IPS DF 6.9 (cell line): ENCODE results near the gene THRAP3.
"Not testable (repeated sequence)": the region's sequence is repeated elsewhere in the genome, so short reads cannot be mapped to it uniquely, and the experiment has no call there.

Source experiments
- DNase-seq: peaks from one replicate; pipeline ENCODE4 v3.0.0-alpha.2; 2013; ENCODE audit warnings: low read depth, low spot score
- H3K27ac ChIP-seq: one replicate; pipeline ENCODE4 v1.5.1; 2013; ENCODE audit warnings: low read length, control low read depth
- H3K27me3 ChIP-seq: 2 replicates; pipeline ENCODE4 v1.6.1; 2013; ENCODE audit warnings: mild to moderate bottlenecking, low read length; ENCODE audit not compliant: control insufficient read depth, insufficient read depth
- H3K36me3 ChIP-seq: 2 replicates; pipeline ENCODE4 v1.6.1; 2013; ENCODE audit warnings: low read length; ENCODE audit not compliant: control insufficient read depth, insufficient read depth
- H3K4me1 ChIP-seq: 2 replicates; pipeline ENCODE4 v1.6.1; 2013; ENCODE audit warnings: low read length; ENCODE audit not compliant: control insufficient read depth, insufficient read depth
- H3K4me3 ChIP-seq: 2 replicates; pipeline ENCODE4 v1.5.1; 2013; ENCODE audit warnings: mild to moderate bottlenecking, low read length
- H3K9me3 ChIP-seq: 2 replicates; pipeline ENCODE4 v1.6.1; 2013; ENCODE audit warnings: low read length, inconsistent platforms; ENCODE audit not compliant: control insufficient read depth, insufficient read depth
- WGBS: extraction: QIAGEN DNeasy Blood & Tissue Kit; methylation state at CpG from one replicate; pipeline ENCODE4 v1.1.7; 2013; ENCODE audit warnings: mixed read lengths, missing lambda C conversion rate; ENCODE audit not compliant: insufficient read length, insufficient coverage; 5-methylcytosine and 5-hydroxymethylcytosine counted together

Gene THRAP3

GRCh38 chr1:36251794-36252481 is 27.7 kb downstream of the THRAP3 start:
- Histone ChIP-seq H3K27me3 (no peaks in the 10 kb centered on the region), H3K4me1 (no peaks in the 10 kb centered on the region; the same call in 1 of the 2 replicates), H3K27ac (no peak overlapping the region), H3K9me3 (no peaks in the 10 kb centered on the region), H3K4me3 (no peak overlapping the region), H3K36me3 (no peaks in the 10 kb centered on the region)
- no peak for DNase-seq
- no CpG with 5 or more reads among the region's 9 CpGs for WGBS

DNA sequence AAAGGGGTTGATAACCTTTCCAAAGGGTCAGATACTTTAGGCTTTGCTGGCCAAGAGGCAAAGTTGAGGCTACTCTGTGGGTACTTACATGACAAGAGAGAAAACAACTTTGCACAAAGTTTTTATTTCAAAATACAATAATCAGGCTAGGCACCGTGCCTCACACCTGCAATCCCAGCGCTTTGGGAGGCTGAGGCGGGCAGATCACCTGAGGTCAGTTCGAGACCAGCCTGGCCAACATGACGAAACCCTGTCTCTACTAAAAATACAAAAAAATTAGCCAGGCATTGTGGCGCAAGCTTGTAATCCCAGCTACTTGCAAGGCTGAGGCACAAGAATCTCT is 28.2 kb downstream of the THRAP3 start:
- not testable (repeated sequence) for DNase-seq, H3K9me3 ChIP-seq, H3K4me1 ChIP-seq, H3K4me3 ChIP-seq, H3K27me3 ChIP-seq, H3K36me3 ChIP-seq, H3K27ac ChIP-seq
- no CpG with 5 or more reads among the region's 6 CpGs for WGBS

- no peak for DNase-seq
- whole genome bisulfite sequencing = no CpG with 5 or more reads among the region's 5 CpGs
- Histone ChIP-seq H3K9me3 (no peaks in the 10 kb centered on the region), H3K27ac (no peak overlapping the region), H3K27me3 (no peaks in the 10 kb centered on the region), H3K4me1 (no peaks in the 10 kb centered on the region; the same call in 1 of the 2 replicates), H3K36me3 (no peaks in the 10 kb centered on the region), H3K4me3 (no peak overlapping the region)
These were observed 29.1 kb downstream of the THRAP3 start for GRCh38 chr1:36253161-36253862.

GRCh38 chr1:36256558-36257374 is 32.5 kb downstream of the THRAP3 start:
- H3K27ac ChIP-seq = no peak overlapping the region
- H3K27me3 ChIP-seq = no peaks in the 10 kb centered on the region
- no CpG with 5 or more reads among the region's 15 CpGs for WGBS
- no peaks in the 10 kb centered on the region for H3K9me3 ChIP-seq
- H3K4me3 ChIP-seq = no peak overlapping the region
- no peaks in the 10 kb centered on the region for H3K36me3 ChIP-seq
- DNase-seq = no peak
- H3K4me1 ChIP-seq = no peaks in the 10 kb centered on the region

DNA sequence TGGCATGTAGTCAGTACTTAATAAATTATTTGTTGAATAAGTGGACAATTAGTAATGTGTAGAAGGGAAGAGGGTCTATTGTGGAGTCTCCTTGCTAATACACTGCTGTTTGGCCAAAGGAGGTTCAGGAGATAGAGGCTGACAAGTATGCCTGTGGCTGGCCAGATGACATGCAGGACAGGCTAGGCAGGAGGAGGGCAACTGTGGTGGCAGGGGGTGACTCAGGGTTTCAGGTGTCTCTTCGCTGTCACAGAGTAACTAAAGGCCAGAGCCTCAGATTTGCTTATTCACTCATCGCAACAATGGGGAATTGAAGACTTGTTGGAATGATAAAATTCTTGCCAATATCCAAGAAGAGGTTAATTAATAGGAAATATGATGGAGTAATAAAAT is 33.1 kb downstream of the THRAP3 start:
- DNase-seq = no peak
- no peaks in the 10 kb centered on the region for H3K27me3 ChIP-seq
- no peaks in the 10 kb centered on the region for H3K36me3 ChIP-seq
- WGBS = no CpG with 5 or more reads among the region's 2 CpGs
- H3K4me3 ChIP-seq = no peak overlapping the region
- no peaks in the 10 kb centered on the region for H3K4me1 ChIP-seq
- no peak overlapping the region for H3K27ac ChIP-seq
- H3K9me3 ChIP-seq = no peaks in the 10 kb centered on the region

DNA sequence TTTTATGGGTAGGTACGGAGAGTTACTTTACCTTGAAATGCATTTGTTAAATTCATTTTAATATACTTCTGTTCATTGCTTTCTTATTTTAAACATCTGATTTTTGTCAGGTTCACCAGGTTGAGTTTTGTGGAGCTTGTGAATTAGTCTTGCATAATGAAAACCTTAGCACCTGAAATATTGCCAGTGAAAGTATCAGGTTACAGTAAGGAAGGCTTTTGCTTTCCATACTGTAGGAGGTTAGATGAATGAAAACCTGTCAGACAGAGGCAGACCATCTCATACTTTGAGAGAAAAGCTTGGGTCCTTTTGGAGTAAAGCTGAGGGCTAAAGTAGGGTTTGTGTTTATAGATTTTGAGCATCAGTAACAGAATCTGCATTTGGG is 34.7 kb downstream of the THRAP3 start:
- Histone ChIP-seq H3K4me1 (no peaks in the 10 kb centered on the region), H3K4me3 (no peak overlapping the region), H3K27me3 (no peaks in the 10 kb centered on the region), H3K27ac (no peak overlapping the region), H3K9me3 (no peaks in the 10 kb centered on the region), H3K36me3 (peaks cover 3% of the 10 kb centered on the region; the same call in 1 of the 2 replicates)
- DNase-seq = no peak
- WGBS = no CpG with 5 or more reads among the region's 1 CpG

DNA sequence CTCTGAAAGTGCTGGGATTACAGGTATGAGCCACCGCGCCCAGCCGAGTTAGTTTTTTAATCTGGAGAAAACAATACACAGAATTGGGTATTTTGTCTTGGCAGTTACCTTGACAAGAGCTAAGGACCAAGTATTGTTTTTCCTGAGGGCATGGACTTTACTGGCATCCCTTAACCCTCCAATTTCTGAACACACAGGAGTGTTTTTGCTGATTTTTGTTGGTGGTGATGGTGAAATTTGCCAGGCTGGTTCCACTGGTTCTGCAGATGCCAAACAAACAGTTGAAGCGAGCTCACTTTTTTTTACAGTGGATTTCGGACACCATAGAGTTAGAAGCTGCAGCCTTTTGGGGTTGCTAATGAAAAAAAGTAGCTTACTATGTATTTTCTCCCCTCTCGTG is 44.7 kb downstream of the THRAP3 start:
- no CpG with 5 or more reads among the region's 6 CpGs for WGBS
- Histone ChIP-seq H3K27me3 (no peaks in the 10 kb centered on the region), H3K9me3 (no peaks in the 10 kb centered on the region), H3K4me3 (no peak overlapping the region), H3K36me3 (peaks cover 3% of the 10 kb centered on the region; the same call in 1 of the 2 replicates), H3K4me1 (no peaks in the 10 kb centered on the region), H3K27ac (no peak overlapping the region)
- no peak for DNase-seq

GRCh38 chr1:36269408-36269838 is 45.2 kb downstream of the THRAP3 start:
- Histone ChIP-seq H3K36me3 (peaks cover 3% of the 10 kb centered on the region; the same call in 1 of the 2 replicates), H3K27ac (no peak overlapping the region)
- no peak for DNase-seq

DNA sequence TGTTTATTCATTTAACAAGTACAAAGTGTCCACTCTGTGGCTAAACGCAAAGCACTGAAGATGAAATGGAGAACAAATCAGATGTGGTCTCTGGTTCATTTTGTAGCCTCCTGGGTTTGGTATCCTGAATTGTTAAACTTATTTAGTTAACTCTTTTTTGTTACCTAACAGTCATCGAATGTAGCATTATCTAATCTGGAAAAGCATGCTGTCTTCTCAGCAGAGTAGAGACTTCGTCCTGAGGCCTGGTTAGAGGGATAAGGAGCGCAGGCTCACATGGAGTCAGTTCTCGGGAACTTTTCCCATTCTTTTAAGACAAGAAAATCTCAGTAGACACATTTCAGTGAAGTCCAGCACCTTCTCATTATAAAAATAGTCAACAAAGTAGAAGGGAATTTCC is 48.8 kb downstream of the THRAP3 start:
- Histone ChIP-seq H3K27me3 (no peaks in the 10 kb centered on the region), H3K27ac (no peak overlapping the region), H3K4me3 (no peak overlapping the region), H3K36me3 (peaks cover 3% of the 10 kb centered on the region; the same call in 1 of the 2 replicates), H3K4me1 (no peaks in the 10 kb centered on the region), H3K9me3 (no peaks in the 10 kb centered on the region)
- no peak for DNase-seq
- no CpG with 5 or more reads among the region's 5 CpGs for WGBS

More at GRCh38 chr1:36269408-36269838, 45.2 kb downstream of the THRAP3 start:
- no peaks in the 10 kb centered on the region for H3K27me3 ChIP-seq
- no peaks in the 10 kb centered on the region for H3K4me1 ChIP-seq
- no peak overlapping the region for H3K4me3 ChIP-seq
- WGBS = no CpG with 5 or more reads among the region's 2 CpGs
- H3K9me3 ChIP-seq = no peaks in the 10 kb centered on the region

DNA sequence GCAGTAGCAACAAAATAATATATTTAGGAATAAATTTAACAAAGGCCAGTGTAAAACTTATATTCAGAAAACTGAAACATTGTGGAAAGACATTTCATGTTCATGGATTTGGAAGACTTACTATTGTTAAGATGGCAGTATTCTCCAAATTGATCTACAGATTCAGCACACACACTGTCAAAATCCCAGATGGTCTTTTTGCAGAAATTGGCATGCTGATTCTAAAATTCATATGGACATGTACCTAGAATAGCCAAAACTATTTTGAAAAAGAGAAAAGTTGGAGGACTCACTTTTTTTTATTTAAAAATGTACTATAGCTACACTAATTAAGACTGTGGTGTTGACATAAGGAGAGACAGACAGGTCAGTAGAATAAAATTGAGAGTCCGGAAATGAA is 50.0 kb downstream of the THRAP3 start:
- no peak for DNase-seq
- Histone ChIP-seq H3K27me3 (no peaks in the 10 kb centered on the region), H3K27ac (no peak overlapping the region), H3K4me3 (no peak overlapping the region), H3K9me3 (no peaks in the 10 kb centered on the region), H3K4me1 (no peaks in the 10 kb centered on the region), H3K36me3 (peaks cover 3% of the 10 kb centered on the region; the same call in 1 of the 2 replicates)
- WGBS = no CpG with 5 or more reads among the region's 1 CpG
